ENCODE measurements around the gene CSNK2A1.

Gene CSNK2A1

DNA sequence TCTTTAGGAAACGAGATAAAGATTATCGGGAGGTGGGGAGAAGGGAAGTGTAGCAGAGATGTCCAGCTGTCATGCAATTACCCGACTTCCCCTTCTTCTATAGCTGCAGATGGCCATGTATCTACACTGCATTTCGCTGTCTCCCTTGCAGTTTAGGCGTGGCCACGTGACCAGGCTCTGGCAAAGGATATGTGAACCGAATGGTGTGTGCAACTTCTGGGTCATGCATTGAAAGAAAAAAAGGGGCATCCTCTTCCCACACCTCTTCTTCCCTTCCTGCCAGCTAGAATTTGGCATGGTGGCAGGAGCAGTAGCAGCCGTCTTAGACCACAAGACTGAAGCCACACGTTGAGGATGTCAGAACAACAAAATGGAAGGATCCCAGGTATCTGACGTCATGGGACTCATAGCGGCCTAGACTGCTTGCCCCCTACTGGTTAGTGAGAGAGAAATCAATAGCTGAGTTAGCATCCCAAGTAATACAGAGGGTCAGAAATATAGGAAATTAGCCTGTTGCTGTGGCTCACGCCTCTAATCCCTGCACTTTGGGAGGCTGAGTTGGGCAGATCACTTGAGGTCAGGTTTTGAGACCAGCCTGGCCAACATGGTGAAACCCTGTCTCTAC is 33.7 kb upstream of the CSNK2A1 start:
- TF ChIP-seq POLR2AphosphoS5 (IDR thresholded peaks at IDR 0.05; ENCODE audit: low read depth, low read length) (no peak), FOXP2 (optimal IDR thresholded peaks at IDR 0.05; ENCODE audit: borderline replicate concordance, extremely low read depth, extremely low read length, insufficient read depth) (no peak), SIN3A (IDR thresholded peaks at IDR 0.05; ENCODE audit: borderline replicate concordance, insufficient read depth, low read length) (no peak), TAF1 (IDR thresholded peaks at IDR 0.05; ENCODE audit: borderline replicate concordance, insufficient read depth, low read length) (no peak), REST (IDR thresholded peaks at IDR 0.05; ENCODE audit: insufficient read depth in 1 of 2, low read depth in 2 of 2, low read length in 2 of 2) (no peak)

- TF ChIP-seq SIN3A (IDR thresholded peaks at IDR 0.05; ENCODE audit: borderline replicate concordance, insufficient read depth, low read length): no peak
- TF ChIP-seq TAF1 (IDR thresholded peaks at IDR 0.05; ENCODE audit: borderline replicate concordance, insufficient read depth, low read length): no peak
- no peak for TF ChIP-seq REST (IDR thresholded peaks at IDR 0.05; ENCODE audit: insufficient read depth in 1 of 2, low read depth in 2 of 2, low read length in 2 of 2)
- no peak for TF ChIP-seq FOXP2 (optimal IDR thresholded peaks at IDR 0.05; ENCODE audit: borderline replicate concordance, extremely low read depth, extremely low read length, insufficient read depth)
- no peak for TF ChIP-seq POLR2AphosphoS5 (IDR thresholded peaks at IDR 0.05; ENCODE audit: low read depth, low read length)
These were observed 32.6 kb upstream of the CSNK2A1 start for GRCh38 chr20:576156-576555.

- TF ChIP-seq POLR2AphosphoS5 (IDR thresholded peaks at IDR 0.05; ENCODE audit: low read depth, low read length): no peak
- no peak for TF ChIP-seq REST (IDR thresholded peaks at IDR 0.05; ENCODE audit: insufficient read depth in 1 of 2, low read depth in 2 of 2, low read length in 2 of 2)
- TF ChIP-seq SIN3A (IDR thresholded peaks at IDR 0.05; ENCODE audit: borderline replicate concordance, insufficient read depth, low read length): no peak
- TF ChIP-seq TAF1 (IDR thresholded peaks at IDR 0.05; ENCODE audit: borderline replicate concordance, insufficient read depth, low read length): no peak
- TF ChIP-seq FOXP2 (optimal IDR thresholded peaks at IDR 0.05; ENCODE audit: borderline replicate concordance, extremely low read depth, extremely low read length, insufficient read depth): no peak
These were observed 31.6 kb upstream of the CSNK2A1 start for GRCh38 chr20:575230-575629.

DNA sequence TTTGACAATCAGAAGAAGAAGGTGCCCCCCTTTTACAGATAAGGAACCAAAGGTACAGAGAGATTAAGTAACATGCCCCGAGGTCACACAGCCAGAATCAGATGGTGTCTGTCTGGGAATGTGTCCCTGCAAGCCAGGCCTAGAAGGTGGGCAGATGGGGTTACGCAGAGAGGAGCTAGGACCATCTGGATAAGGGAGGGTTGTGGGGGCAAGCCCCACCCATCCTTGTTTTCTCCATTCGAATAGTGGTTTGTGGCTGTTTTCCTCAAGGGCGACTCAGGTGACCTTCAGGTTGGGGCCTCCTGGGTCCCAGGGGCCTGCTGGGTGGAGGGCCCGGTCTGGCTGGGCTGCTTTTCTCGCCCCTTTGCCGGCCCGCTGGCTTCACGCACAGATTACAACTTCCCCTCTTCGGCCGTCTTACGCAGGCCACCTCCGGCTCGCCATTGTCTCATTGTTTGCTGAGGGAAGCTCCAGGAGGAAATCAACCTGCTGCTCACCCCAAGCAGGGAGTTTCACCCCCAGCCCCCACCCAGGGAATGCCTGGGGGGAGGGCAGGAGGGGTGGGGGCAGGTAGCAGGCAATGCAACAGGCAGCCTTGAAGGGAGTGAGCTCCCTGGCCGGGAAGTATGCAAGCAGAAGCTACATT is 30.8 kb upstream of the CSNK2A1 start:
- no peak for TF ChIP-seq FOXP2 (optimal IDR thresholded peaks at IDR 0.05; ENCODE audit: borderline replicate concordance, extremely low read depth, extremely low read length, insufficient read depth)
- no peak for TF ChIP-seq POLR2AphosphoS5 (IDR thresholded peaks at IDR 0.05; ENCODE audit: low read depth, low read length)
- TF ChIP-seq REST (IDR thresholded peaks at IDR 0.05; ENCODE audit: insufficient read depth in 1 of 2, low read depth in 2 of 2, low read length in 2 of 2): no peak
- no peak for TF ChIP-seq SIN3A (IDR thresholded peaks at IDR 0.05; ENCODE audit: borderline replicate concordance, insufficient read depth, low read length)
- TF ChIP-seq TAF1 (IDR thresholded peaks at IDR 0.05; ENCODE audit: borderline replicate concordance, insufficient read depth, low read length): no peak

Data from PFSK-1 (cell line).